ENCODE data around the gene SWSAP1.

DNA sequence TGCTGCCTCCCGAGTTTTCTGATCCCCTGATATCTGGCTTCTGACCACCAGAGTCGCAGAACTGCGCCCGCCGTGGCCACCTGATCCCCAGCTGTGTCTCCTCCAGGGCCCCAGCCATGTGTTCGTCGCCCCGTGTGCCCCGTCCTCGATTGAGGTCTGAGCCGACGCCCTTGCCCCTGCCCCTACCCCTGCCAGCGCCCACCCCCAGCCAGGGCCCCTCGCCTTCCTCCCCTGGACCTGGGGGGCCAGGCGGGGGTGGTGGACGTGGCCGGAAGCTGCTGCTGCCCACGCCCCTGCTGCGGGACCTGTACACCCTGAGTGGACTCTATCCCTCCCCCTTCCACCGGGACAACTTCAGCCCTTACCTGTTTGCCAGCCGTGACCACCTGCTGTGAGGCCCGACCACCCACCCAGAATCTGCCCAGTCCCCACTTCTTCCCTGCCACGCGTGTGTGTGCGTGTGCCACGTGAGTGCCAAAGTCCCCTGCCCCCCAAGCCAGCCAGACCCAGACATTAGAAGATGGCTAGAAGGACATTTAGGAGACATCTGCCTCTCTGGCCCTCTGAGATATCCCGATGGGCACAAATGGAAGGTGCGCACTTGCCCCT is 10.1 kb upstream of the SWSAP1 start:
- TF ChIP-seq, protein P1, sequence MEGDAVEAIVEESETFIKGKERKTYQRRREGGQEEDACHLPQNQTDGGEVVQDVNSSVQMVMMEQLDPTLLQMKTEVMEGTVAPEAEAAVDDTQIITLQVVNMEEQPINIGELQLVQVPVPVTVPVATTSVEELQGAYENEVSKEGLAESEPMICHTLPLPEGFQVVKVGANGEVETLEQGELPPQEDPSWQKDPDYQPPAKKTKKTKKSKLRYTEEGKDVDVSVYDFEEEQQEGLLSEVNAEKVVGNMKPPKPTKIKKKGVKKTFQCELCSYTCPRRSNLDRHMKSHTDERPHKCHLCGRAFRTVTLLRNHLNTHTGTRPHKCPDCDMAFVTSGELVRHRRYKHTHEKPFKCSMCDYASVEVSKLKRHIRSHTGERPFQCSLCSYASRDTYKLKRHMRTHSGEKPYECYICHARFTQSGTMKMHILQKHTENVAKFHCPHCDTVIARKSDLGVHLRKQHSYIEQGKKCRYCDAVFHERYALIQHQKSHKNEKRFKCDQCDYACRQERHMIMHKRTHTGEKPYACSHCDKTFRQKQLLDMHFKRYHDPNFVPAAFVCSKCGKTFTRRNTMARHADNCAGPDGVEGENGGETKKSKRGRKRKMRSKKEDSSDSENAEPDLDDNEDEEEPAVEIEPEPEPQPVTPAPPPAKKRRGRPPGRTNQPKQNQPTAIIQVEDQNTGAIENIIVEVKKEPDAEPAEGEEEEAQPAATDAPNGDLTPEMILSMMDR (IDR thresholded peaks at IDR 0.05; ENCODE audit: low read length): no peak
- no peak for TF ChIP-seq EZH2 (IDR thresholded peaks at IDR 0.05; ENCODE audit: borderline replicate concordance, low read length)
